ENCODE results near the gene CCDC192.

DNA sequence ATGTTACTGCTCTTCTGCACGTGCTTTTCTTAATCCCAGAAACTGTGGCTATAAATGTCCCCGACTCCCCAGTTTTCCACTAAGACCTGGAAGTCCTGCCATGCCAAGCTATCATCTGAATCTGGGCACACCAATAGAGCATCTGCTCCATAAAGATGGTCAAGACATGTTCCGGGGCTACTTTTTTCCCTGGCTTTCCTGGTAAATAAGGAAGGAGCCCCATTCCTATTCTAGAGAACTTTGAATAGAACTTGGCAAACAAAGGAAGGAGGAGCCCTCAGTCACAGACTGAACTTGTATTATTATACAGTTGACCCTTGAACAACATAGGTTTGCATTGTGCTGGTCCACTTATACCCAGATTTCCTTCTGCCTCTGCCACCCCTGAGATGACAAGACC is 182.9 kb downstream of the CCDC192 start:
- TF ChIP-seq, protein P1, sequence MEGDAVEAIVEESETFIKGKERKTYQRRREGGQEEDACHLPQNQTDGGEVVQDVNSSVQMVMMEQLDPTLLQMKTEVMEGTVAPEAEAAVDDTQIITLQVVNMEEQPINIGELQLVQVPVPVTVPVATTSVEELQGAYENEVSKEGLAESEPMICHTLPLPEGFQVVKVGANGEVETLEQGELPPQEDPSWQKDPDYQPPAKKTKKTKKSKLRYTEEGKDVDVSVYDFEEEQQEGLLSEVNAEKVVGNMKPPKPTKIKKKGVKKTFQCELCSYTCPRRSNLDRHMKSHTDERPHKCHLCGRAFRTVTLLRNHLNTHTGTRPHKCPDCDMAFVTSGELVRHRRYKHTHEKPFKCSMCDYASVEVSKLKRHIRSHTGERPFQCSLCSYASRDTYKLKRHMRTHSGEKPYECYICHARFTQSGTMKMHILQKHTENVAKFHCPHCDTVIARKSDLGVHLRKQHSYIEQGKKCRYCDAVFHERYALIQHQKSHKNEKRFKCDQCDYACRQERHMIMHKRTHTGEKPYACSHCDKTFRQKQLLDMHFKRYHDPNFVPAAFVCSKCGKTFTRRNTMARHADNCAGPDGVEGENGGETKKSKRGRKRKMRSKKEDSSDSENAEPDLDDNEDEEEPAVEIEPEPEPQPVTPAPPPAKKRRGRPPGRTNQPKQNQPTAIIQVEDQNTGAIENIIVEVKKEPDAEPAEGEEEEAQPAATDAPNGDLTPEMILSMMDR (conservative IDR thresholded peaks at IDR 0.05 in 1 of 2, IDR thresholded peaks at IDR 0.05 in 1 of 2; ENCODE audit: extremely low read depth in 1 of 2, insufficient read depth in 1 of 2, low read depth in 1 of 2, low read length in 2 of 2) = no peak
- no peak for TF ChIP-seq EZH2 (IDR thresholded peaks at IDR 0.05; ENCODE audit: borderline replicate concordance, low read length)

Measured in mammary epithelial cell (primary cell).